DOHH2 (cell line): ENCODE measurements around the gene NANP.

ENCODE experiments used
- CTCF ChIP-seq: fragments of 200-600 bp; sonication (generic); IDR thresholded peaks from one replicate; pipeline ENCODE4 v1.5.1; 2014; ENCODE audit warnings: antibody characterized with exemption, mild to moderate bottlenecking, low read depth, low read length; ENCODE audit not compliant: poor library complexity, severe bottlenecking
- EZH2phosphoT487 ChIP-seq: fragments of 200-600 bp; sonication (generic); IDR thresholded peaks from 2 replicates; pipeline ENCODE4 v1.6.1; 2017; ENCODE audit warnings: borderline replicate concordance, mild to moderate bottlenecking, antibody characterized with exemption, low read length, moderate library complexity, mixed read lengths

DNA sequence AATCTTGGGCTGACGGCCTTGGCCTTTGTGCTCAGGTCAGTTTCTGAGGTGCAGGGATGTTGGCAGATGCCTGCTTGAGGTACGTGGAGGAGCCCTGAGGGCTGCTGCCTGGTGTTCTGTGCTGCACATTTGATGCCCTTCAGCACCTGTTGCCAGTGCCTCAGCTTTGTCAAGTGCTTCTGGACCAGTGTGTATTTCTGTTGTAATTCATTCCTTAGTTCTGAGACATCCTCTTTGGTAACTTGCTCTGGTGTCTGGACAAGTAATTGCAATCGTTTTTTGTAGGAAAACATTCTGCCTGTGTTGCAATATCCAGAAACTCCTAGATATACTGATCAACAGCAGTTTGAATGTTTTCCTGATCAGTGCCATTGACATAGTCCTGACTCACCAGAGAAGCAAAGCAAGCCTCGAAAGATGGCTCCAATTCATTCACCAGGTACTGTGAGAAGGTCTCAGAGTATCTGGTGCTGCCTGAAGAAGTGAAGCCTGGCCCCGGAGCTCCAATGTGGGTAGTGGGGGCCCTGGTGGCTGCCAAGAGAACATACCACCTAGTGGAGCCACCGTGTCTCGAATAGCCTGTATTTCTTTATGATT, 46.1 kb upstream of the NANP start:
- TF ChIP-seq CTCF (no peak), EZH2phosphoT487 (no peak)
